Activated T-helper 1 cell treated with anti-CD3 and anti-CD28 coated beads, Interleukin-12 subunit alpha, Interleukin-12 subunit beta, Interleukin-2, Interleukin-4 antibody, amounts not matched to agents 30 ng/mL and 10 ng/mL and 1 ng/mL, durations not matched to agents 14 hours and 24 hours and 36 hours (primary cell): ENCODE results near the gene SLC1A2. TPM values are rescaled to one million over a fixed set of nuclear protein-coding genes. Genes with fewer than 3 reads are reported as not detected.
A peak's percentile ranks its signal among the peaks of the same experiment; 100 is the strongest.

Experiments
- DNase-seq: peaks from one replicate; pipeline ENCODE4 v3.0.0; 2021; ENCODE audit warnings: low spot score
- H3K27ac Mint-ChIP-seq: one replicate; pipeline ENCODE4 v1.8.0; 2021; ENCODE audit warnings: mild to moderate bottlenecking, mixed read lengths
- H3K27me3 Mint-ChIP-seq: one replicate; pipeline ENCODE4 v1.8.0; 2022; ENCODE audit warnings: mild to moderate bottlenecking, moderate library complexity, mixed read lengths; ENCODE audit not compliant: insufficient read depth
- H3K36me3 Mint-ChIP-seq: one replicate; pipeline ENCODE4 v1.8.0; 2021; ENCODE audit warnings: low read depth, mixed read lengths
- H3K4me1 Mint-ChIP-seq: one replicate; pipeline ENCODE4 v1.8.0; 2021; ENCODE audit warnings: low read depth, mixed read lengths
- H3K4me3 Mint-ChIP-seq: one replicate; pipeline ENCODE4 v1.8.0; 2021; ENCODE audit warnings: mild to moderate bottlenecking, moderate library complexity, mixed read lengths
- H3K9me3 Mint-ChIP-seq: one replicate; pipeline ENCODE4 v1.8.0; 2021; ENCODE audit warnings: mixed read lengths
- intact Hi-C: fragments of 100-400 bp; cut with micrococcal nuclease; formaldehyde crosslinking; loops from one replicate; pipeline ENCODE4 v1.15.1; 2024
- total RNA-seq: library from RNA; stranded (reverse); gene quantifications from 2 replicates; pipeline ENCODE4 v1.2.3, GENCODE V29; 2022

The SLC1A2 gene
- total RNA-seq, 1 donor from 2014 or later = not detected

GRCh38 chr11:35336726-35337125 lies 82.6 kb downstream of the SLC1A2 start:
- Mint-ChIP-seq H3K36me3 (peaks cover 14% of the 10 kb centered on the region), H3K9me3 (peaks cover 20% of the 10 kb centered on the region), H3K27me3 (peaks cover 3% of the 10 kb centered on the region), H3K4me1 (peaks cover 38% of the 10 kb centered on the region), H3K27ac (peak overlapping the region; percentile 6), H3K4me3 (no peak overlapping the region)
- intact Hi-C loops = loop anchor here (1.0 kb wide), 4 partner anchors 32 to 210 kb away; no protein-coding TSS in a partner anchor
- no peak for DNase-seq

- Mint-ChIP-seq H3K4me1 (peaks cover 51% of the 10 kb centered on the region), H3K9me3 (peaks cover 20% of the 10 kb centered on the region), H3K27ac (no peak overlapping the region), H3K36me3 (peaks cover 17% of the 10 kb centered on the region), H3K4me3 (no peak overlapping the region), H3K27me3 (peaks cover 3% of the 10 kb centered on the region)
- no peak for DNase-seq
- intact Hi-C loops = no loop called here
Observed at GRCh38 chr11:35335226-35335625, 84.1 kb downstream of the SLC1A2 start.

- H3K4me3 Mint-ChIP-seq = no peak overlapping the region
- no peak overlapping the region for H3K27ac Mint-ChIP-seq
- peaks cover 17% of the 10 kb centered on the region for H3K36me3 Mint-ChIP-seq
- peaks cover 58% of the 10 kb centered on the region for H3K4me1 Mint-ChIP-seq
- DNase-seq = no peak
- H3K27me3 Mint-ChIP-seq = peaks cover 3% of the 10 kb centered on the region
- peaks cover 20% of the 10 kb centered on the region for H3K9me3 Mint-ChIP-seq
- intact Hi-C loops = no loop called here
Observed at GRCh38 chr11:35334385-35335090, 84.8 kb downstream of the SLC1A2 start.

- peaks cover 7% of the 10 kb centered on the region for H3K9me3 Mint-ChIP-seq
- intact Hi-C loops = no loop called here
- peaks cover 11% of the 10 kb centered on the region for H3K36me3 Mint-ChIP-seq
- no peak overlapping the region for H3K4me3 Mint-ChIP-seq
- H3K27me3 Mint-ChIP-seq = peaks cover under 1% of the 10 kb centered on the region
- no peak for DNase-seq
- peaks cover 49% of the 10 kb centered on the region for H3K4me1 Mint-ChIP-seq
- H3K27ac Mint-ChIP-seq = no peak overlapping the region
Observed at GRCh38 chr11:35332524-35332923, 86.8 kb downstream of the SLC1A2 start.

- H3K27ac Mint-ChIP-seq = peak overlapping the region; percentile 5
- peak; percentile 46 for DNase-seq
- H3K4me1 Mint-ChIP-seq = peaks cover 41% of the 10 kb centered on the region
- H3K36me3 Mint-ChIP-seq = peaks cover 13% of the 10 kb centered on the region
- H3K27me3 Mint-ChIP-seq = peaks cover 2% of the 10 kb centered on the region
- peaks cover 4% of the 10 kb centered on the region for H3K9me3 Mint-ChIP-seq
- peak overlapping the region; percentile 10 for H3K4me3 Mint-ChIP-seq
- intact Hi-C loops = loop anchor here (2.0 kb wide), 1 partner anchor 14 kb away; no protein-coding TSS in a partner anchor
Observed at GRCh38 chr11:35330931-35331330, 88.4 kb downstream of the SLC1A2 start.

GRCh38 chr11:35330156-35330889 lies 89.0 kb downstream of the SLC1A2 start:
- H3K9me3 Mint-ChIP-seq = peaks cover 4% of the 10 kb centered on the region
- H3K4me3 Mint-ChIP-seq = no peak overlapping the region
- peaks cover 41% of the 10 kb centered on the region for H3K4me1 Mint-ChIP-seq
- peaks cover 2% of the 10 kb centered on the region for H3K27me3 Mint-ChIP-seq
- no peak overlapping the region for H3K27ac Mint-ChIP-seq
- intact Hi-C loops = loop anchor here (2.0 kb wide), 1 partner anchor 14 kb away; no protein-coding TSS in a partner anchor
- peaks cover 13% of the 10 kb centered on the region for H3K36me3 Mint-ChIP-seq
- no peak for DNase-seq

GRCh38 chr11:35327829-35328228 lies 91.5 kb downstream of the SLC1A2 start:
- peaks cover 8% of the 10 kb centered on the region for H3K27me3 Mint-ChIP-seq
- intact Hi-C loops = no loop called here
- no peak for DNase-seq

GRCh38 chr11:35326266-35326879 lies 93.0 kb downstream of the SLC1A2 start:
- intact Hi-C loops = no loop called here
- DNase-seq = no peak
- H3K36me3 Mint-ChIP-seq = peaks cover 2% of the 10 kb centered on the region
- H3K27me3 Mint-ChIP-seq = peaks cover 13% of the 10 kb centered on the region
- H3K27ac Mint-ChIP-seq = no peak overlapping the region
- H3K9me3 Mint-ChIP-seq = peaks cover 4% of the 10 kb centered on the region
- H3K4me1 Mint-ChIP-seq = peaks cover 19% of the 10 kb centered on the region
- no peak overlapping the region for H3K4me3 Mint-ChIP-seq

More at GRCh38 chr11:35327829-35328228, 91.5 kb downstream of the SLC1A2 start:
- Mint-ChIP-seq H3K4me3 (no peak overlapping the region), H3K27ac (no peak overlapping the region), H3K36me3 (peaks cover 8% of the 10 kb centered on the region), H3K4me1 (peaks cover 32% of the 10 kb centered on the region), H3K9me3 (peaks cover 4% of the 10 kb centered on the region)

GRCh38 chr11:35324981-35325380 lies 94.4 kb downstream of the SLC1A2 start:
- no peak for DNase-seq
- Mint-ChIP-seq H3K4me3 (no peak overlapping the region), H3K36me3 (peaks cover 2% of the 10 kb centered on the region), H3K9me3 (peaks cover 4% of the 10 kb centered on the region), H3K4me1 (peaks cover 6% of the 10 kb centered on the region), H3K27ac (no peak overlapping the region), H3K27me3 (peaks cover 13% of the 10 kb centered on the region)
- intact Hi-C loops = no loop called here

- peaks cover 2% of the 10 kb centered on the region for H3K4me1 Mint-ChIP-seq
- H3K9me3 Mint-ChIP-seq = peaks cover 4% of the 10 kb centered on the region
- intact Hi-C loops = no loop called here
- peaks cover 13% of the 10 kb centered on the region for H3K27me3 Mint-ChIP-seq
- no peak overlapping the region for H3K4me3 Mint-ChIP-seq
- peaks cover 2% of the 10 kb centered on the region for H3K36me3 Mint-ChIP-seq
- no peak for DNase-seq
- no peak overlapping the region for H3K27ac Mint-ChIP-seq
Observed at GRCh38 chr11:35324183-35324886, 95.0 kb downstream of the SLC1A2 start.

- Mint-ChIP-seq H3K4me3 (no peak overlapping the region), H3K4me1 (peaks cover 7% of the 10 kb centered on the region), H3K27ac (no peak overlapping the region), H3K36me3 (peaks cover 2% of the 10 kb centered on the region), H3K9me3 (peaks cover 4% of the 10 kb centered on the region), H3K27me3 (peaks cover 13% of the 10 kb centered on the region)
- no peak for DNase-seq
- intact Hi-C loops = no loop called here
Observed at GRCh38 chr11:35323076-35323868, 96.1 kb downstream of the SLC1A2 start.
